K562 (cell line): ENCODE data around the gene SFI1. TPM values are rescaled to one million over a fixed set of nuclear protein-coding genes. Genes with fewer than 3 reads are reported as not detected.

Experiments used
- ATAC-seq: fragments of 200-7000 bp; cut with Tn5 transposase; 3 replicates; pipeline ENCODE4 v1.9.1; 2020; ENCODE audit warnings: moderate library complexity
- BruUV-seq: library from RNA; stranded (reverse); fragments of 400-500 nt; replicated peaks from 2 replicates; lab custom pipeline; 2021; lab: Mats Ljungman, UMichigan
- CTCF ChIA-PET: fragments of 300-600 bp; formaldehyde crosslinking; extraction: SDS; loops from one replicate; lab custom pipeline; 2021; ENCODE audit warnings: low intra/inter-chr PET ratio; lab: Yijun Ruan, JAX
- POLR2A ChIA-PET: fragments of 300-600, 350-650 bp; sonication (Branson Sonifier 250); formaldehyde crosslinking; extraction: SDS; loops from one replicate; lab custom pipeline; 2021; ENCODE audit warnings: antibody characterized with exemption, inconsistent platforms; lab: Yijun Ruan, JAX
- DNase-seq, 4 experiments: peaks; one replicate each; pipeline versions ENCODE4 v3.0.0 to v3.0.0-alpha.2; 2011 to 2018; ENCODE audit warnings: low spot score in 3 of 4, mixed read lengths in 3 of 4; ENCODE audit errors: extremely low read depth in 1 of 4
- FAIRE-seq: peaks from 2 replicates; lab custom pipeline; 2011; peaks lifted over from hg19 to GRCh38; lab: Jason Lieb, UNC
- H2AFZ ChIP-seq: 2 replicates; pipeline ENCODE4 v1.6.0; 2011; ENCODE audit warnings: low read depth, low read length, control low read depth, inconsistent platforms
- H3K27ac ChIP-seq: fragments of 200-600 bp; 3 replicates; pipeline ENCODE4 v1.8.0; 2011; ENCODE audit warnings: low read depth, mild to moderate bottlenecking, control low read depth, inconsistent platforms, low read length, moderate library complexity, mixed read lengths; ENCODE audit errors: extremely low read depth
- H3K27me3 ChIP-seq, 2 experiments: fragments of 300-600 bp in 1 of 2; 2 replicates in 1 of 2; 3 replicates in 1 of 2; pipeline versions ENCODE4 v1.6.0 to v1.8.0; 2011; ENCODE audit warnings: inconsistent platforms in 2 of 2, low read length in 2 of 2, mild to moderate bottlenecking in 1 of 2, mixed read lengths in 1 of 2, moderate library complexity in 1 of 2; ENCODE audit not compliant: control insufficient read depth in 2 of 2, insufficient read depth in 2 of 2
- H3K36me3 ChIP-seq: fragments of 300-600 bp; 3 replicates; pipeline ENCODE4 v1.8.0; 2011; ENCODE audit warnings: mild to moderate bottlenecking, low read length, inconsistent platforms; ENCODE audit not compliant: control insufficient read depth, insufficient read depth
- H3K4me1 ChIP-seq, 2 experiments: fragments of 200-600 bp in 1 of 2; replicated peaks in 1 of 2; 2 replicates in 1 of 2; 3 replicates in 1 of 2; pipeline versions ENCODE4 v1.5.1 to v1.8.0; 2011; ENCODE audit warnings: inconsistent platforms in 2 of 2, low read length in 2 of 2, mild to moderate bottlenecking in 1 of 2, mixed read lengths in 1 of 2, moderate library complexity in 1 of 2; ENCODE audit not compliant: control insufficient read depth in 2 of 2, insufficient read depth in 2 of 2
- H3K4me2 ChIP-seq: 2 replicates; pipeline ENCODE4 v1.6.1; 2011; ENCODE audit warnings: low read length, control low read depth, inconsistent platforms, mixed read lengths; ENCODE audit not compliant: insufficient read depth
- H3K4me3 ChIP-seq: fragments of 200-600 bp; sonication (generic), shearing (Covaris generic); 2 replicates; pipeline ENCODE4 v1.5.1; 2016; ENCODE audit warnings: control low read depth, inconsistent platforms
- H3K79me2 ChIP-seq: fragments of 200-600 bp; 3 replicates; pipeline ENCODE4 v1.8.0; 2011; ENCODE audit warnings: low read length, inconsistent platforms; ENCODE audit not compliant: control insufficient read depth, insufficient read depth
- H3K9ac ChIP-seq, 2 experiments: 2 replicates each; pipeline versions ENCODE4 v1.6.0 to v1.6.1; 2011; ENCODE audit warnings: low read depth in 2 of 2, low read length in 2 of 2, control low read depth in 1 of 2, inconsistent platforms in 1 of 2, mild to moderate bottlenecking in 1 of 2, mixed read lengths in 1 of 2; ENCODE audit not compliant: insufficient read depth in 1 of 2
- H3K9me1 ChIP-seq: one replicate; pipeline ENCODE4 v1.6.0; 2011; ENCODE audit warnings: inconsistent platforms, mild to moderate bottlenecking, low read length, moderate library complexity; ENCODE audit not compliant: control insufficient read depth, insufficient read depth
- H3K9me3 ChIP-seq: replicated peaks from 2 replicates; pipeline ENCODE4 v1.5.1; 2011; ENCODE audit warnings: low read depth, low read length, inconsistent platforms; ENCODE audit not compliant: control insufficient read depth, insufficient read depth
- H4K20me1 ChIP-seq: replicated peaks from 2 replicates; pipeline ENCODE4 v1.6.1; 2011; ENCODE audit warnings: low read length, inconsistent platforms, mixed read lengths; ENCODE audit not compliant: control insufficient read depth, insufficient read depth
- HMG20B ChIP-seq: fragments of 250-450 bp; sonication (Bioruptor Pico); IDR thresholded peaks from 2 replicates; pipeline ENCODE4 v1.5.0; 2021; ENCODE audit warnings: mild to moderate bottlenecking
- ILF3 ChIP-seq: fragments of 450-650 bp; IDR thresholded peaks from 2 replicates; pipeline ENCODE4 v1.6.1; 2018; ENCODE audit warnings: antibody characterized with exemption, mild to moderate bottlenecking, moderate library complexity, borderline replicate concordance
- MEIS2 ChIP-seq: fragments of 450-650 bp; IDR thresholded peaks from 2 replicates; pipeline ENCODE4 v1.6.1; 2014; ENCODE audit warnings: mild to moderate bottlenecking; ENCODE audit not compliant: partially characterized antibody
- MITF ChIP-seq: IDR thresholded peaks from 2 replicates; pipeline ENCODE4 v1.6.1; 2014; ENCODE audit warnings: antibody characterized with exemption
- MLLT1 ChIP-seq, 2 experiments: fragments of 450-650 bp; IDR thresholded peaks; 2 replicates each; pipeline ENCODE4 v1.6.1; 2016
- MTA2 ChIP-seq: fragments of 450-650 bp; IDR thresholded peaks from 2 replicates; pipeline ENCODE4 v1.6.1; 2016; ENCODE audit warnings: low read depth
- POLR2A ChIP-seq: fragments of 450-650 bp; conservative IDR thresholded peaks from 2 replicates; pipeline ENCODE4 v1.6.1; 2016
- POLR2G ChIP-seq: fragments of 200-400 bp; formaldehyde crosslinking; IDR thresholded peaks from 2 replicates; pipeline ENCODE4 v1.6.1; 2017; ENCODE audit warnings: low read depth, mild to moderate bottlenecking, antibody characterized with exemption, low read length, moderate library complexity
- RBM22 ChIP-seq: fragments of 200-400 bp; formaldehyde crosslinking; IDR thresholded peaks from 2 replicates; pipeline ENCODE4 v1.6.1; 2018; ENCODE audit warnings: low read length, low read depth; ENCODE audit not compliant: poor library complexity, severe bottlenecking
- ZNF174 ChIP-seq: fragments of 250-450 bp; sonication (Bioruptor Pico); IDR thresholded peaks from 2 replicates; pipeline ENCODE4 v1.4.0; 2020; ENCODE audit warnings: mild to moderate bottlenecking
- WGBS: fragments of 100-300 bp; shearing (Covaris generic); methylation state at CpG from one replicate; pipeline ENCODE4 v1.1.6; 2016; ENCODE audit warnings: low coverage, mixed read lengths; ENCODE audit not compliant: insufficient coverage; ENCODE audit errors: missing lambda C conversion rate; 5-methylcytosine and 5-hydroxymethylcytosine counted together
- in situ Hi-C: fragments of 300-500 bp; cut with MboI; formaldehyde crosslinking; loops from 4 replicates; pipeline ENCODE4 v1.15.0; 2018; ENCODE audit warnings: inconsistent platforms, mixed read lengths
- intact Hi-C: fragments of 100-400 bp; cut with micrococcal nuclease; formaldehyde crosslinking; loops from 2 replicates; pipeline ENCODE4 v1.14.2; 2022
- polyA plus RNA-seq, 8 experiments: library from polyadenylated mRNA; depleted of rRNA in 4 of 8; stranded (reverse) in 5 of 8; unstranded in 3 of 8; fragments of >200 nt; fragmentation: Nextera tagmentation in 2 of 8; fragmentation: Illumina TruSeq in 1 of 8; extraction: Ambion mirVana in 2 of 8; extraction: Trizol in 1 of 8; gene quantifications; 2 replicates each; pipeline versions ENCODE4 v1.2.1 to v1.2.3, GENCODE V29; 2011 to 2014; ENCODE audit warnings: inconsistent platforms in 1 of 8, missing spikeins in 1 of 8
- total RNA-seq, 7 experiments: library from RNA; depleted of rRNA in 6 of 7; stranded (reverse); fragments of >200 nt in 6 of 7; fragmentation: Illumina TruSeq in 2 of 7; extraction: Trizol in 2 of 7; gene quantifications; 2 replicates each; pipeline versions ENCODE4 v1.2.1 to v1.2.3, GENCODE V29; 2011 to 2021; ENCODE audit warnings: low replicate concordance in 1 of 7

Gene SFI1
- total and polyA plus RNA-seq, 9 of the 15 experiments (the other 6 are each of a cell fraction or from before 2014, with no cell fraction given): 3.0 to 25.6 (median 14.1) TPM

GRCh38 chr22:31618471-31619176 is 122.3 kb downstream of the SFI1 start (continued):
- TF ChIP-seq MEIS2 (peak; percentile 81), HMG20B (CRISPR knock-in tag) (no peak), POLR2A (peak; percentile 28; the same call in 1 of the 2 replicates)

GRCh38 chr22:31619611-31620300 is 123.4 kb downstream of the SFI1 start:
- H3K79me2 ChIP-seq: peaks cover 29% of the 10 kb centered on the region
- in situ Hi-C loops (no loop called here), intact Hi-C loops (no loop called here)
- H3K9ac ChIP-seq: no peak overlapping the region
- DNase-seq: no peak
- H3K9me1 ChIP-seq: no peaks in the 10 kb centered on the region
- H2AFZ ChIP-seq: no peak overlapping the region
- no peaks in the 10 kb centered on the region for H3K27me3 ChIP-seq
- no peak for FAIRE-seq
- TF ChIP-seq ZNF174 (CRISPR knock-in tag) (no peak), MTA2 (no peak), POLR2A (0 out of 2 replicates have a peak, but pooled peaks have one; percentile 9), ILF3 (no peak), MITF (no peak), MLLT1 (IDR thresholded peaks at IDR 0.05) (no peak), POLR2G (peak; percentile 55), RBM22 (peak; percentile 55)
- H3K4me3 ChIP-seq: no peak overlapping the region
- POLR2A ChIA-PET: interaction anchor here (1.0 to 2.8 kb wide), 4 partner anchors 11 to 35 kb away, joined by 3 to 11 read pairs (median 5); no protein-coding TSS in a partner anchor
- CTCF ChIA-PET: no interaction called here
- peaks cover 1 to 60% of the 10 kb centered on the region in 2 experiments; a peak in 4 of 5 replicates for H3K4me1 ChIP-seq
- H3K27ac ChIP-seq: no peak overlapping the region
- H3K36me3 ChIP-seq: peaks cover 76% of the 10 kb centered on the region; the same call in 2 of the 3 replicates
- WGBS: 93% methylated on average over 8 of the region's 14 CpGs
- BruUV-seq: no TSS peak
- no peak for ATAC-seq
- no peak overlapping the region for H3K4me2 ChIP-seq
- no peaks in the 10 kb centered on the region; the same call in 1 of the 2 replicates for H4K20me1 ChIP-seq
- no peaks in the 10 kb centered on the region for H3K9me3 ChIP-seq
